Panc1 (cell line): Measurements from ENCODE around the gene FAM98A. TPM values are rescaled to one million over a fixed set of nuclear protein-coding genes. Genes with fewer than 3 reads are reported as not detected.

Experiments used
- ATAC-seq: fragments of 200-7000 bp; cut with Tn5 transposase; 2 replicates; pipeline ENCODE4 v1.9.1; 2020; ENCODE audit warnings: mild to moderate bottlenecking, moderate library complexity
- BruUV-seq: library from RNA; stranded (reverse); fragments of 400-500 nt; replicated peaks from 2 replicates; lab custom pipeline; 2021; lab: Mats Ljungman, UMichigan
- CTCF ChIA-PET: fragments of 300-600 bp; sonication (Branson Sonifier 250); formaldehyde crosslinking; loops from one replicate; lab custom pipeline; 2022; ENCODE audit warnings: antibody characterized with exemption; lab: Charles Lee
- POLR2A ChIA-PET: fragments of 300-600 bp; sonication (Branson Sonifier 250); formaldehyde crosslinking; loops from one replicate; lab custom pipeline; 2022; ENCODE audit warnings: antibody characterized with exemption; lab: Charles Lee
- DNase-seq: peaks from one replicate; pipeline ENCODE4 v3.0.0-alpha.2; 2010; ENCODE audit warnings: low read depth, low spot score
- H3K27ac ChIP-seq: 2 replicates; pipeline ENCODE4 v1.5.1; 2011; ENCODE audit warnings: mild to moderate bottlenecking, low read length, inconsistent platforms
- H3K27me3 ChIP-seq: fragments of 200-500 bp; sonication (Bioruptor generic); 2 replicates; pipeline ENCODE4 v1.6.0; 2014; ENCODE audit warnings: low read length, inconsistent platforms; ENCODE audit not compliant: control insufficient read depth, insufficient read depth
- H3K36me3 ChIP-seq: fragments of 200-500 bp; sonication (Bioruptor generic); 2 replicates; pipeline ENCODE4 v1.5.1; 2014; ENCODE audit warnings: inconsistent platforms, mild to moderate bottlenecking, low read length, moderate library complexity; ENCODE audit not compliant: control insufficient read depth, insufficient read depth
- H3K4me1 ChIP-seq: 2 replicates; pipeline ENCODE4 v1.5.1; 2011; ENCODE audit warnings: inconsistent platforms, mild to moderate bottlenecking, low read length, moderate library complexity; ENCODE audit not compliant: control insufficient read depth, insufficient read depth
- H3K4me3 ChIP-seq, 2 experiments: 2 replicates each; pipeline ENCODE4 v1.5.1; 2011 to 2012; ENCODE audit warnings: low read depth in 2 of 2, low read length in 2 of 2, mild to moderate bottlenecking in 2 of 2, inconsistent platforms in 1 of 2, moderate library complexity in 1 of 2
- H3K9me3 ChIP-seq: fragments of 200-500 bp; sonication (Bioruptor generic); 2 replicates; pipeline ENCODE4 v1.5.1; 2014; ENCODE audit warnings: low read depth, mild to moderate bottlenecking, inconsistent platforms, low read length, moderate library complexity; ENCODE audit not compliant: control insufficient read depth, insufficient read depth
- POLR2AphosphoS5 ChIP-seq: IDR thresholded peaks from 2 replicates; pipeline ENCODE4 v1.6.1; 2012; ENCODE audit warnings: mild to moderate bottlenecking, low read depth, low read length, moderate library complexity
- SIN3A ChIP-seq: IDR thresholded peaks from 2 replicates; pipeline ENCODE4 v1.6.1; 2012; ENCODE audit warnings: low read depth, mild to moderate bottlenecking, low read length, moderate library complexity, borderline replicate concordance; ENCODE audit not compliant: insufficient read depth
- TCF7L2 ChIP-seq: IDR thresholded peaks from 2 replicates; pipeline ENCODE4 v1.6.1; 2011; ENCODE audit warnings: mild to moderate bottlenecking, low read depth, low read length, inconsistent platforms
- in situ Hi-C: cut with HindIII; loops from 2 replicates; pipeline ENCODE4 v1.10.0; 2016; ENCODE audit warnings: low sequenced_read_pairs, low pct_unique_long_range_greater_than_20kb
- intact Hi-C: fragments of 100-400 bp; cut with micrococcal nuclease; formaldehyde crosslinking; loops from one replicate; pipeline ENCODE4 v1.10.0; 2022; ENCODE audit not compliant: unreplicated experiment
- total RNA-seq: library from RNA; stranded (reverse); gene quantifications from one replicate; pipeline ENCODE4 v1.2.1, GENCODE V29; 2021; ENCODE audit not compliant: unreplicated experiment
- TF ChIP-seq, protein P1 (sequence below), 2 experiments: IDR thresholded peaks; 2 replicates each; pipeline ENCODE4 v1.6.1; 2011 to 2012; ENCODE audit warnings: low read depth in 2 of 2, control low read depth in 1 of 2, low read length in 1 of 2, mild to moderate bottlenecking in 1 of 2, moderate library complexity in 1 of 2; ENCODE audit not compliant: insufficient read depth in 1 of 2
- TF ChIP-seq, protein P2 (sequence below): fragments of 450-650 bp; IDR thresholded peaks from 2 replicates; pipeline ENCODE4 v1.5.1; 2017; ENCODE audit warnings: mild to moderate bottlenecking

The FAM98A gene
- total RNA-seq, 1 experiment from 2014 or later: 39.2 TPM

DNA sequence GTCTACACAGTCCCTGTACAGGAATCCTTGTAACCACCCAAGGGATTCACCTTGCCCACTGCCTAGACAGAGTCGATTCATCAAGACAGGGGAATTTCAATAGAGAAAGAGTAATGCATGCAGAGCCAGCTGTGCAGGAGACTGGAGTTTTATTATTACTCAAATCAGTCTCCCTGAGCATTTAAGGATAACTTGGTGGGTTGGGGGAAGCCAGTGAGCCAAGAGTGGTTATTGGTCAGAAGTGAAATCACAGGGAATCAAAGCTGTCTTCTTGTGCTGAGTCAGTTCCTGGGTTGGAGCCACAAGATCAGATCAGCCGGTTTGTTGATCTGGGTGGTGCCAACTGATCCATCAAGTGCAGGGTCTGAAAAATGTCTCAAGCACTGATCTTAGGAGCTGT, 17.8 kb upstream of the FAM98A start:
- no peaks in the 10 kb centered on the region for H3K36me3 ChIP-seq
- no peaks in the 10 kb centered on the region for H3K4me1 ChIP-seq
- intact Hi-C loops: no loop called here
- POLR2A ChIA-PET: no interaction called here
- TF ChIP-seq POLR2AphosphoS5 (no peak), TCF7L2 (no peak), SIN3A (no peak)
- TF ChIP-seq, protein P1, sequence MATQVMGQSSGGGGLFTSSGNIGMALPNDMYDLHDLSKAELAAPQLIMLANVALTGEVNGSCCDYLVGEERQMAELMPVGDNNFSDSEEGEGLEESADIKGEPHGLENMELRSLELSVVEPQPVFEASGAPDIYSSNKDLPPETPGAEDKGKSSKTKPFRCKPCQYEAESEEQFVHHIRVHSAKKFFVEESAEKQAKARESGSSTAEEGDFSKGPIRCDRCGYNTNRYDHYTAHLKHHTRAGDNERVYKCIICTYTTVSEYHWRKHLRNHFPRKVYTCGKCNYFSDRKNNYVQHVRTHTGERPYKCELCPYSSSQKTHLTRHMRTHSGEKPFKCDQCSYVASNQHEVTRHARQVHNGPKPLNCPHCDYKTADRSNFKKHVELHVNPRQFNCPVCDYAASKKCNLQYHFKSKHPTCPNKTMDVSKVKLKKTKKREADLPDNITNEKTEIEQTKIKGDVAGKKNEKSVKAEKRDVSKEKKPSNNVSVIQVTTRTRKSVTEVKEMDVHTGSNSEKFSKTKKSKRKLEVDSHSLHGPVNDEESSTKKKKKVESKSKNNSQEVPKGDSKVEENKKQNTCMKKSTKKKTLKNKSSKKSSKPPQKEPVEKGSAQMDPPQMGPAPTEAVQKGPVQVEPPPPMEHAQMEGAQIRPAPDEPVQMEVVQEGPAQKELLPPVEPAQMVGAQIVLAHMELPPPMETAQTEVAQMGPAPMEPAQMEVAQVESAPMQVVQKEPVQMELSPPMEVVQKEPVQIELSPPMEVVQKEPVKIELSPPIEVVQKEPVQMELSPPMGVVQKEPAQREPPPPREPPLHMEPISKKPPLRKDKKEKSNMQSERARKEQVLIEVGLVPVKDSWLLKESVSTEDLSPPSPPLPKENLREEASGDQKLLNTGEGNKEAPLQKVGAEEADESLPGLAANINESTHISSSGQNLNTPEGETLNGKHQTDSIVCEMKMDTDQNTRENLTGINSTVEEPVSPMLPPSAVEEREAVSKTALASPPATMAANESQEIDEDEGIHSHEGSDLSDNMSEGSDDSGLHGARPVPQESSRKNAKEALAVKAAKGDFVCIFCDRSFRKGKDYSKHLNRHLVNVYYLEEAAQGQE (IDR thresholded peaks at IDR 0.05; ENCODE audit: insufficient read depth in 1 of 2, low read depth in 2 of 2, low read length in 1 of 2): no peak
- TF ChIP-seq, protein P2, sequence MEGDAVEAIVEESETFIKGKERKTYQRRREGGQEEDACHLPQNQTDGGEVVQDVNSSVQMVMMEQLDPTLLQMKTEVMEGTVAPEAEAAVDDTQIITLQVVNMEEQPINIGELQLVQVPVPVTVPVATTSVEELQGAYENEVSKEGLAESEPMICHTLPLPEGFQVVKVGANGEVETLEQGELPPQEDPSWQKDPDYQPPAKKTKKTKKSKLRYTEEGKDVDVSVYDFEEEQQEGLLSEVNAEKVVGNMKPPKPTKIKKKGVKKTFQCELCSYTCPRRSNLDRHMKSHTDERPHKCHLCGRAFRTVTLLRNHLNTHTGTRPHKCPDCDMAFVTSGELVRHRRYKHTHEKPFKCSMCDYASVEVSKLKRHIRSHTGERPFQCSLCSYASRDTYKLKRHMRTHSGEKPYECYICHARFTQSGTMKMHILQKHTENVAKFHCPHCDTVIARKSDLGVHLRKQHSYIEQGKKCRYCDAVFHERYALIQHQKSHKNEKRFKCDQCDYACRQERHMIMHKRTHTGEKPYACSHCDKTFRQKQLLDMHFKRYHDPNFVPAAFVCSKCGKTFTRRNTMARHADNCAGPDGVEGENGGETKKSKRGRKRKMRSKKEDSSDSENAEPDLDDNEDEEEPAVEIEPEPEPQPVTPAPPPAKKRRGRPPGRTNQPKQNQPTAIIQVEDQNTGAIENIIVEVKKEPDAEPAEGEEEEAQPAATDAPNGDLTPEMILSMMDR: no peak
- no TSS peak for BruUV-seq
- H3K9me3 ChIP-seq: peaks cover 6% of the 10 kb centered on the region; the same call in 1 of the 2 replicates
- no peak overlapping the region for H3K27ac ChIP-seq
- in situ Hi-C loops: no loop called here
- no peak for DNase-seq
- no peak overlapping the region for H3K4me3 ChIP-seq
- no peaks in the 10 kb centered on the region for H3K27me3 ChIP-seq
- ATAC-seq: no peak
- CTCF ChIA-PET: no interaction called here

DNA sequence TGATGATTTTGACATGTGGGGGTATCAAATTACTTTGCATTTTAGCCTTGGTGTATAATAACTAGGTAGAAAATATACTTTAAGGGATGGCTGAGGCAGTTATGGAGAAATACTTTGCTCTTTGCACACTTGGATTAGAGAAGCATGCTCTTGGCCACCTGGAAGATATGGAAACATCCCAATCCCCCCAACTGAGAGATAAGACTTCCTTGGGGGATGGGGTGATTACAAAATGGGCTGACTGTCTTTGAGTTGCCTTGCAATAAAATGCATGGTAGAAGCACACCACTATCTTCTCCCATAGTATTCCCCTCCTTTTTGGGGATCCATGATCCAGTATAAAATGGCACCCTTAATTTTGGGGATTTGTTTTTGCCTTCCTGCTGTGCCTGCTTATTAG, 15.1 kb upstream of the FAM98A start:
- in situ Hi-C loops (no loop called here), intact Hi-C loops (no loop called here)
- no peak for ATAC-seq
- no peak overlapping the region for H3K27ac ChIP-seq
- DNase-seq: no peak
- H3K9me3 ChIP-seq: peaks cover 6% of the 10 kb centered on the region; the same call in 1 of the 2 replicates
- ChIA-PET CTCF (no interaction called here), POLR2A (no interaction called here)
- TF ChIP-seq, protein P1 (IDR thresholded peaks at IDR 0.05; ENCODE audit: insufficient read depth in 1 of 2, low read depth in 2 of 2, low read length in 1 of 2): no peak
- TF ChIP-seq TCF7L2 (no peak), POLR2AphosphoS5 (no peak), SIN3A (no peak)
- H3K4me3 ChIP-seq: no peak overlapping the region
- no peaks in the 10 kb centered on the region for H3K36me3 ChIP-seq
- H3K4me1 ChIP-seq: no peaks in the 10 kb centered on the region
- BruUV-seq: no TSS peak
- H3K27me3 ChIP-seq: no peaks in the 10 kb centered on the region
